HG02885 (cell line): ENCODE measurements around the gene ATF4.

Experiments
- ATAC-seq: cut with Tn5 transposase; IDR thresholded peaks from one replicate; pipeline ENCODE4 v1.9.1; 2021; ENCODE audit warnings: mild to moderate bottlenecking; ENCODE audit not compliant: unreplicated experiment, poor library complexity

The ATF4 gene

GRCh38 chr22:39520226-39521105 lies at the start of gene ATF4:
Gene ATF4 (plus strand): TSS chr22:39520562. CDS start chr22:39521446, 884 bp downstream.
- peak; percentile 53 for ATAC-seq

GRCh38 chr22:39471381-39472141 lies 48.8 kb upstream of the ATF4 start:
- ATAC-seq = no peak

GRCh38 chr22:39472570-39473556 lies 47.5 kb upstream of the ATF4 start:
- no peak for ATAC-seq

- ATAC-seq = no peak
Measured at GRCh38 chr22:39473851-39474250, 46.5 kb upstream of the ATF4 start.

- no peak for ATAC-seq
Measured at GRCh38 chr22:39474351-39475111, 45.8 kb upstream of the ATF4 start.

GRCh38 chr22:39475337-39475736 lies 45.0 kb upstream of the ATF4 start:
- ATAC-seq = no peak

GRCh38 chr22:39475902-39476301 lies 44.5 kb upstream of the ATF4 start:
- no peak for ATAC-seq

- ATAC-seq = no peak
Measured at GRCh38 chr22:39476664-39477063, 43.7 kb upstream of the ATF4 start.

- ATAC-seq = no peak
Measured at GRCh38 chr22:39477542-39477941, 42.8 kb upstream of the ATF4 start.

GRCh38 chr22:39478441-39478850 lies 41.9 kb upstream of the ATF4 start:
- ATAC-seq = no peak

GRCh38 chr22:39479254-39479653 lies 41.1 kb upstream of the ATF4 start:
- ATAC-seq = no peak

- no peak for ATAC-seq
Measured at GRCh38 chr22:39480557-39480956, 39.8 kb upstream of the ATF4 start.

- ATAC-seq = no peak
Measured at GRCh38 chr22:39481054-39481453, 39.3 kb upstream of the ATF4 start.

GRCh38 chr22:39481595-39481994 lies 38.8 kb upstream of the ATF4 start:
- no peak for ATAC-seq

GRCh38 chr22:39482768-39483167 lies 37.6 kb upstream of the ATF4 start:
- ATAC-seq = no peak

- no peak for ATAC-seq
Measured at GRCh38 chr22:39486951-39487825, 33.2 kb upstream of the ATF4 start.

GRCh38 chr22:39487826-39488520 lies 32.4 kb upstream of the ATF4 start:
- no peak for ATAC-seq

- ATAC-seq = no peak
Measured at GRCh38 chr22:39488563-39489083, 31.7 kb upstream of the ATF4 start.
